HG03432 (cell line): ENCODE data around the gene ANO2.
"Not testable (repeated sequence)": the region's sequence is repeated elsewhere in the genome, so short reads cannot be mapped to it uniquely, and the experiment has no call there.

Experiments used
- ATAC-seq: cut with Tn5 transposase; IDR thresholded peaks from one replicate; pipeline ENCODE4 v1.9.1; 2021; ENCODE audit warnings: mild to moderate bottlenecking, moderate library complexity; ENCODE audit not compliant: unreplicated experiment

ANO2 gene

DNA sequence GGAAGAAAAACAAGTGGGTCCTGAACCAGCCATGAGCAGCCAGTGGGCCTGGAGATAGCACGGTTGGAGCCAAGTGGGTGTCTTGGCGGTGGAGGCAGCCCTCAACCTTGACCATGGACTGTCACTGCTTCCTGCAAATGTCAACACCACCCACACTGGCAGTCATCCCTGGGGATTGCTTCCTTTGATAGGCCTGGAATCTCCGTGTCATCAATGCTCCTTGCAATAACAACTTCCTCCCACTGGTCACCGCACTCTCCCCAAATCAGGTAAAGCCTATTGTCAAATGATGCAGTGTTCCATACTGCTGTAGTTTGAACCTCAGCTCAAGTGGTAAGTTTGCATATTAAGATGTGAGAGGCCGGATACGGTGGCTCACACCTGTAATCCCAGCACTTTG is 384.0 kb downstream of the ANO2 start:
- no peak for ATAC-seq

DNA sequence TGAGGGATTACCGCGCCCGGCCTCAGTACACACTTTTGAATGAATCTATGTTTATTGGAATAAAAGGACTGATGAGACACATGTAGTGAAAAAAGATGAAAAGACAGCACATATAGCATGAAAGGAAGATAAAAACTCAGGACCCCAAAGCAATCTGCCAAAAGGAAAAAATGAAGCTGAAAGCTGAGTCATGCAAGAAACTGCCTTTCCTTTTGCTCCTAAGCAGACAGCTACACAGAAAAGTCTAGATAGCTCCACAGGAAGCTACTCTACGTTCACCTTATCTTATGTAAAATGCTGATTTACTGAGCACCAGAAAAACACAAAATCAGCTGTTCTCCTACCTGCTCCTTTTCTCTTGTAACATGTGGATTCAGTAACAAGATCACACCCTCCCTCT is 384.8 kb downstream of the ANO2 start:
- ATAC-seq = no peak

DNA sequence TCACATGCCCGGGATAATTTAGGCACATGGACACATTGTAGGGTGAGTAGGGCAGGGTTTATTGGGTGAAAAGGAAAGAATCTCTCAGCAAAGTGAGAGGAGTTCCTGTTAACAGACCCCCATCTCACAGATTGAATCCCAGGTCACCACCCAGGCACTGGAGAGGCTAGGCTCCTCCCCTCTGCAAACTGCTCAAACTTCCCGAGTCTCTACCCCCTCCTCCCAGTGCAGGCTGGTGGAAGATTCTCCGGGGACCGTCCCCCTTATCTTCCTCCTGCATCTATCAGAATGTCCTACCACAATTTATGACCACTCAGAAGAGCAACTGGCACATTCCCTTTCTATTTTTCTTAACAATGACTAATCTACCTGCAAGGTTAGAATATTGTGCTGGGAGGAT is 387.2 kb downstream of the ANO2 start:
- ATAC-seq = no peak

DNA sequence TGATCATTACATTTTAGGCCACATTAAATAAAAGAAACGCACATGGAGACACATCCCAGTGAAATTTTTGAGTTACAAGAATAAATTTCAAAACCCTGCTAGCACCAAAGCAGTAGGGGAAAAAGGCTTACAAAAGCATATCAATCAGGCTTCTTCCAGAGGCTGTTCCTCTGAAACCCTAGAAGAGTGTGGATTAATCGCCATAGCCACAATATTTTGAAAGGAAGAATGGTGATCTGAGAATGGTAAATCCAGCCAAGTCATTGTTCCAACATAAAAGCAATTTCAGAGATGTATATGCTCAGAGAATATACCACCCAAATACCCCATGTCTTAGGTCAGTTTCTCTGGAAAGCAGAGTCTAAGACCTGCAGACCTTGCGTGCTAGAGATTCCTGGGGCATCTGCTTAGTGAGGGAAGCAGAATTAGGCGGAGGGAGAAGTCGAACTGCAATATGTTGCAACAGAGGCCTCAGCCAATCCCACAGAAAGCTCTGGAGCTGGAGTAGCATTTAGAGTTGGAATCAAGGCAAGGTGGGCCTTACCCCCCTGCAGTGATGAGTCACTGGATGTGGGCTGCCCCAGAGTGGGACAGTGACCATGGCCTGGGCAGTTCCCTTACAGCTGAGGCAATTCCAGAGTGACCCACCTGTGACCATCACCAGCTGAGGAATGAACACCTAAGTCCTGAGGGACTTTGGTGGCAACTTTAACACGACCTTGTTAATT is 387.9 kb downstream of the ANO2 start:
- ATAC-seq = no peak

DNA sequence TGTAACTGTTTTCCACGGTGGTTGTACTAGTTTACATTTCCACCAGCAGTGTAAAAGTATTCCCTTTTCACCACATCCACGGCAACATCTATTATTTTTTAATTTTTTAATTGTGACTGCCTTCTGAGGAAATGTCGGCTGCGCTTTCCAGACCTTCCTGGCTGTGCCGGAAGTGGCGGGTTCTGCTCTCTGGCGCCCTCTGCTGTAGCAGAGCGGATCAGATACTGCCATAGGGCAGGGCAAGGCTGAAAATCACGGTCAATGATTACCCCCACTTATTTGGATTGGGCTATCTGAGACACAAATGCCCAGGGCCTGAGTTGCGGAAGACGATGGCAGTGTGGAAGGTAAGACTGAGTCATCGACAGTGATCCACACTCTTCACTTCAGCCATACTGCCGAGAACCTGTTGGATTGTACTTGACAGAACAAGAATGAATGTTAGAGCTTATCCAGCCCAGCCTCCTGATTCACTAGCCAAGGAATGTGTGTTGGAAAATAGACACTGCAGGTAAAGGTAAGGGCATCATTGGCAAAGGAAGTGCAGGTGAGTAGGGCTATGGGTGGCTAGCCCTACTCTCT is 388.9 kb downstream of the ANO2 start:
- no peak for ATAC-seq

DNA sequence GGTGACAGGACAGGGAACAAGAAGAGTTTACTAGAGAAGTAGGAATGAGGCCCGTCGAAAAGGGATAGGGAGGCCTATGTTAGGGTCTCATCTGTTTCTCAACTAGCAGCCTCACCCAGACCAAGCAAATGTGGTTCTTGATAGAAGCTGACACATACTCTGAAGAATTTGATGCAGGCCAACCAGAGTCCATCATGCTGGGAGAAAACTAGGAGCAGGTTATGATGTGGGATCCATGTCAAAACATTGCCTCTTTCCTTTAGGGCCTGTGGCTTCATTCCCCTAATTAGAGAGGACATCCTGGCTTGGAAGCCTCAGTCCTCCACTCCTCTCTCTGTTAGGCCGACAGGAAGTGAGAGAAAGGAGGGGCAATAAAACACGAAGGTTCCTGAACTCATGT is 390.3 kb downstream of the ANO2 start:
- no peak for ATAC-seq

DNA sequence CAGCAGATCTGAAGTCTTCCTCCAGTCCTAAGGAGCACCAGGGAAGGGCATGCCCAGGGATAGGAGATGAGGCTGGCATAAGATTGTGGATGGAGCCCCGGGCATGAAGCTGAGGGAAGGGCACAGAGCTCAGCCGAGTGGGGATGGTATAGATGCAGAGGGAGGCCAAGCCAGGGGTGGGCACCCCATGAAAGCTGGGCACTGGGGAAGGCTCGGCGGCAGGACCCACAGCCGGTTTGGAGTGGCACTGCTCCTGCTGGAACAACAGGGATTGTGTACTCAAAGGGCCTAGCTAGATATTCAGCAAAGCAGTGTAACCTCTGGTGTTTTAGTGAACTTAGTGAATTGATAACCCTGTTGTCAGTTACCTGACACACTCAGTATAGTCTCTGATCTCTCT is 396.0 kb downstream of the ANO2 start:
- no peak for ATAC-seq

DNA sequence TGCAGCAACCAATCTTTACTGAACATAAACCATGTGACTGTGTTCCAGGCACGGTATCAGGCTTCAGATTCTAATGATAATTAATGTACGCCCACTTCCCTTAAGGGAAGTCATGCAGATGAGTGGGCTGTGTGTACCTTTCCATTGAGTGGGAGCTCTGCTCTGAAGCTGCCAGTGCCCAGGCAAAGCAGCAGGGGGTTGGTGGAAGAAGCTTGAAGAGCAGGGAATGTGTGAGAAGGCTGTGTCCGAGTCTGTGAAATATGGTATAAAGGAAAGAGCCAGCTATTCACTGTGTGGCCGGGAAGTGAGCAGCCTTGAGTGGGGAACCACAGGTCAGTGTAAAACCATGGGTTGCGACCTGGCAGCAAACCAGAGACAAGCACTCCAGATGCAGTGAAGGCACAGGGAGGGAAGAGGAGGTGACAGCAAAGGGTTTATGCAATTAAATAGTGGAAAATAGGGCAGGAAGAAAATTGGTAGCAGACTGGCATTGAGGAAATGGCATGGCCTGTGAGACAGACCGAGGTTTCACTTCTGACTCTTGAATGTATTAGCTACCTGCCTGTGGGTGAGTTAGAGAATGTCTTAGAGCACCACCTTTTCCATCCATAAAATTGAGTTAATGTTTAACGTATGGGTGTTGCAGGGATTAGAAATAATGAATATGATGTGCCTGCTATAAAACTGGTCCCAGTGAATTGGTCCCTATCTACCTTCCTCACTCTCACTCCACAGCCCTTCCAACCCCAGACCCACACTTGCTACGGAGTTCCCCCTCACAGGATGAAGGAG is 396.7 kb downstream of the ANO2 start:
- ATAC-seq = no peak

DNA sequence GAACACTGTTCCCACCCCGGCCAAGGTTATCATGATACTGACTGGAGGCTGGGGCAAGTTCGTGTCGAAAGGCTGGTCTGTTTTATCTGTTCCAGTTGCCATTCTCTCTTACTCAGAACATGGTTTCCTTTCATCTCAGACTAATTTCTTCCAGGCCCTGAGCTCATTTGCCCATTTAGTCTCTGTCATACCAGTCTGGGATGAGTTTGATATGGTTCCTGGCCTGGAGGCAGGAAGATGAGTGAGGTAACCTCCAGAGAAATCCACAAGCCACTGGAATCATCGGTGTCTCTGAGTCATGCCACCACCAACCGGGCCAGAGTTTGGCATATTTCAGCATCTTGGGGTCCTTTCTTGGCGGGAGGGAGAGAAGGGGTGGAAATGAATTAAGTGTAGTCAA is 398.4 kb downstream of the ANO2 start:
- no peak for ATAC-seq

DNA sequence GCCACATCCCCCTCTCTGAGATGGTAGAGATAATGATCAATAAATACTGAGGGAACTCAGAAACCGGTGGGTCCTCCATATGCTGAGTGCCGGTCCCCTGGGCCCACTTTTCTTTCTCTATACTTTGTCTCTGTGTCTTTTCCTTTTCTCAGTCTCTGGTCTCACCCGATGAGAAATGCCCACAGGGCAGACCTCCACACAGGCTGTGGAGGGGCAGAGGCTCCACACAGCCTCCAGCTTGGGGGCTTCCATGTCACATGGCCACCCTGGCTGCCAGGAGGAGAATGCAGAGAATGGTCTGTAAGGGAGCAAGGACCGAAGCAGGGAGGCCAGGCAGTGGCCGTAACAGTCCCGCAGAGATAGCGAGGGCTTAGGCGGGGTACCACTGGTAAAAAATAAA is 407.3 kb downstream of the ANO2 start:
- ATAC-seq = no peak

DNA sequence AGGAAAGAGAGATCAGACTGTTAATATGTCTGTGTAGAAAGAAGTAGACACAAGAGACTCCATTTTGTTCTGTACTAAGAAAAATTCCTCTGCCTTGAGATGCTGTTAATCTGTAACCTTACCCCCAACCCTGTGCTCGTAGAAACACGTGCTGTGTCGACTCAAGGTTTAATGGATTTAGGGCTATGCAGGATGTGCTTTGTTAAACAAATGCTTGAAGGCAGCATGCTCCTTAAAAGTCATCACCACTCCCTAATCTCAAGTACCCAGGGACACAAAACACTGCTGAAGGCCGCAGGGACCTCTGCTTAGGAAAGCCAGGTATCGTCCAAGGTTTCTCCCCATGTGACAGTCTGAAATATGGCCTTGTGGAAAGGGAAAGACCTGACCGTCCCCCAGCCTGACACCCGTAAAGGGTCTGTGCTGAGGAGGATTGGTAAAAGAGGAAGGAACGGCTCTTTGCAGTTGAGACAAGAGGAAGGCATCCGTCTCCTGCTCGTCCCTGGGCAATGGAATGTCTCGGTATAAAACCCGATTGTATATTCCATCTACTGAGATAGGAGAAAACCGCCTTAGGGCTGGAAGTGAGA is 407.9 kb downstream of the ANO2 start:
- ATAC-seq = not testable (repeated sequence)

DNA sequence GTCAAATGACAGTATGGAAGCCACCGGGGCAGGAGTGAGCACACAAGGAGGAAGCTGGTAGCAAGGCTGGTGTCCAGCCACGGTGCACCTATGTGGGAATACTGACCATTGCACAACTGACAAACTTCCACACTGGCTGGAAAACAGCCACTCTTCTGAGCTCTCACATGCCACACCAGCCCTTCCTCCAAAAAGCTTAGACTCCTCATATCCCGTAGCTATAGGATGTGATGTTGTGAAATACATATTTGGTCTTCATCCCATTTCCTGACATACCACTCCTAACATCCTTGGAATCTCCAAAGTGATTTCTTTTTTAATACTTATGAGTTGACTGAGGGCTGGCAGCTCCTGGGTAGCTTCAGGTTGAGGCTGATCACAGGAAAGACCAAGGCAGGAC is 409.5 kb downstream of the ANO2 start:
- no peak for ATAC-seq

DNA sequence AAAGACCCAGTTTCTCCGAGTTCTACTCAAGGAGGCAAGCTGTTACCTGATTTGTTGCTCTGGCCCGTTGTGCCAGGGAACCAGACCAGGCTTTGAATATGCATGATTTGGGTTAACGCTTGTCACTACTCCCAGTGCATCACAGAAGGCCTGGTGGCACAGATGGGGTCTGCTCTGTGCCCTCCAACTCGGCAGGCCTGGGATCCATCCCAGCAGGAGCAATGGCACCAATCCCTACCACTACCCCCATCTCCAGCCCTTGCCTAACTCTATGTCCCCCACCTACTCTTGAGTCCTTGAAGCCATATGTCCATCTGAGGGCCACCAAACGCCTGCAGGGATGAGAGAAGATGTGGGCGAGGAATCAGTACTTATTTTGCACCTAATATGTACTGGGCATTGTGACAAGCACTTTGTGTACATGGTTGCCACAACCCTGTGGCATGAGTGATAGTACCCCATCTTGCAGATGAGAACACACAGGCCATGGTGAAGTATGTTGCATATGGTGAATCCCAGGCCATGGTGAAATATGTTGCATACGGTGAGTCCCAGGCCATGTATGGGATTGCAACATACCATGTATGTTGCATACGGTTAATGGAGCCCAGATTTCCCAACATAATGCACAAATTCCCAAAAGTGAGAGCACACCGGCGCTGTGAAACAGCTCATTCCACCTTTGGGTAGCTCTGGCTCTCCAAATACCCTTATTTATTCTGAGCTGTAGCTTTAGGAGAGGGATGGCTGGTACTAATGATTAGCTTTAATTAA is 410.4 kb downstream of the ANO2 start:
- ATAC-seq = no peak

DNA sequence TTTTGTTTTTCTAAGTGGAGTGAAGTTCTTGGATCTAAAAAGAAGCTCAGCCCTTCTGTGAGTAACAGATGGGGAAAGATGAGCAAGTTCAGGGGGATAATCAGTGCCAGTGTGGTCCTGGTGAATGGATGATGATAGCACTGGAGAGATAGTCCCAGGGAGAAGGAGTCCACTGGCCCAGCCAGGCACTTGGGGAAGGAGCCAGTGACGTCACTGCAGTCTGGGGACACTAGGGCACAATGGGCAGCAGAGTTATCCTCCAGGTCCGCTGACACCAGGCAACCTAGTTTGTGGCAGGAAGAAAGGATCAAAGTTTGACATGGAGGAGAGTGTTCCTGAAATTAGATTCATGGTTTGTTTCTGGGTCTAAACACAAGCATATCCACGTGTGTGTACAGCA is 411.7 kb downstream of the ANO2 start:
- no peak for ATAC-seq

DNA sequence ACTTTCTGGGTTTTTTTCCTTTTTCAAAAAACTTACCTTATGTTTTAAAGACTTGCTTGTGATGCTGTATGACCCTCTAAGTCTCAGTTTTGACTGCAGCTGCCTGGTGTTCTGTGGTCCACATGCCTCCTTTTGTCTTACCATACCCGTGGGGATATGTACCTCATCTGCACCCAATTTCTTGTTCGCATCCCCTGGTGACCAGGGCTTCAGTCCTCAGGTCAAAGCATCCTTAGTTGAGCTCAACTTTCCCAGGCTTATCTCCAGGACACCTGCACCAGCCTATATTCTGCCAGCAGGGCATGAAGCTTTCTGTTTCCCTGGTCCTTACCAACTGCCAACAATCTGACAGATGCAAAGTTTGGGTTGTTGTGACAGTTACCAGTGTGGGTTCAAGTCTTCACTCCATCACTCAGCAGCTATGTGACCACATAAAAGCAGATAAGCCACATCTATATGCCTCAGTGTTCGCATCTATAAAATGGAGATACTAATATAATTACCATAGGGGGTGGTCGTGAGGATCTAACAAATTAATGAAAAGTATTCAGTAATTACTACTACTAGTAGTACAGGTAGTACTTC is 419.2 kb downstream of the ANO2 start:
- no peak for ATAC-seq

DNA sequence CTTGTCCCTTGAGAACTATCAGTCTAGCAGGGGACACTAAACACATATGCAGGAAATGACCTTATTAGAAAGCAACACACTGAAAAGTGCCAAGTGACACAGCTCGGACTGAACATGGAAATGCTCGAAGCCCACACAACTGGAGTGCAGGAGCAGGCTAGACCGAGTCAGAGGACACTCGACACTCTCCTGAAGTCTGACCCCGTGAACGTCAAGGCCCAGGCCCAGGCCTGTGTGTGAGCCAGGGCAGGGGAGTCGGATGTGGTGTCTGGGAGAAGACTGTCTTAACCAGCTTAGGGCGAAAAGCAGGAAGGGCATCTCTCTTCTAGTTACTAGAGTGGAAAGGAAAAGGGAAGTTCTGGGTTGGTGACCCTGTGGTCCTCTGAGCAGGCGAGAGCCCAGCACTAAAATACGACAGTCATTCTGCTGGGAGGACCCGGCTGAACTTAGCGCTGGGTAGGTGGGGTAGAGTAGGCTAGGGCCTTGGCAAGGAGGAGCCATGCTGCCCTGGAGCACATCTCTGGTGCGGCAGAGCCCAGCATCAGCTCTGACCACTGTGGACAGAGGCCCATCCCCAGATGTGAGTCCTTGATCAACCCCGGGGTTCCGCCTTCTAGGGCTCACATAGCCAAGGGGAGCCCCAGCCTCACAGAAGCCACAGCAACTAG is 420.2 kb downstream of the ANO2 start:
- ATAC-seq = no peak

DNA sequence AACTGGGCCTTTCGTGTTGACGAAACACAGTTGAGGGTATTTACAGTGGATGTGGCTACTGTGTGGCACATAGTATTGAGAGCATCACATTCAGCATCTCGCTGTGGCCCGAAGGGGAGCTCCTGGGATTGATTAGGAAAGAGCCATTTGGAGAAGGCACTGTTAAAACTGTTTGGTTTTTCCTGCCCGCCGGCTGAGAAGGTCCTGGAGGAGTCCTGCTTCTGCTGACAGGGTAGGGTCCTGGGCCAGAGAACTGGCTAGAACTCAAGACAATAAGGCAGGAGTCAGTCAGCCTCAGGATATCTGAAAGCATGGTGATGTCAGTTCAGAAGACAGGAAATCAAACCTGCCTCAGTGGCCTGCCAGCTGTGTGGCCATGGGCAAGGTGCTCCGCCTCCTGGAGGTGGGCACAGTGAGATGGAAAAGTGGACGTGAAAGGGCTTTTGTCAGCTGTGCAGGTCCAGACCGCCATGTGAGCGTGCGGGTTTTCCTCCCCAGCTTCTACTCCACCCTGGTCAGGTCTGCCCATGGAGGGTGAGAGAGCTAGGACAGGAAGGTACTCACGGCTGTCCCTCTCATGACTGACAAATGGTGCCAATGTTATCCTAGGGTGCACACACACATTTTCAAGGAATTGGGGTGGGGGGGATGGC is 420.8 kb downstream of the ANO2 start:
- no peak for ATAC-seq

DNA sequence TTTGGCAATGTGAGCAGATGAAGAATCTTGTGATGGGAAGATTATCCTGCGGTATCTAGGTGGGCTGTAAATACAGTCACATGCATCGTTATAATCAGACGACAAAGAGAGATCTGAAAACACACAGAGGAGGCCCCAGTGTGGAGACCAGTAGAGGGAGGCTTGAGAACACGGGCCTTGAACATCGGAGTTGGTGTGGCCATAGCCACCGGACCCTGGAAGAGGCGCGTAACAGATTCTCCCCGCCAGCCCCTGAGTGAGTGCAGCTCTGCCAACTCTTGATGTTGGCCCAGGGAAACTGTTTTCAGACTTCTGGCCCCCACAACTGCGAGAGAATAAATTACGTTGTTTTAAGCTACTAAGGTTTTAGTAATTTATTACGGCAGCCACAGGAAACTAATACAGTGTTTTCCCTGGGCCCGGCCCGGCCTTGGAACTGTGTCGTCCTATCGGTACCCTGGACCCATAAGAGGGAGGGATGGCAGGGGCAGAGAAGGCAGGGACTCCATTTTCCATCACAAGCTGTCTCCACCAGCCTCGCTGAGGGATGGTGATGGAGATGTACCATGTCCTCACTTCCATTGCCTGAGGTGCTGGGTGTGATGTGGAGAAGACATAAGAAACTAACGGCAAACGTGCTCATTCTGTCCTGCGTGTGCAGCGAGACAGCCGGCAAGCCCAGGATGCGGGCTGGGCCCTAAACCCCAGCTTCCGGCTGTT is 421.5 kb downstream of the ANO2 start:
- no peak for ATAC-seq
